Stomach (tissue), 9 donors: ENCODE measurements around the gene DYNC1LI1. TPM values are rescaled to one million over a fixed set of nuclear protein-coding genes. Genes with fewer than 3 reads are reported as not detected.

Experiments
- DNase-seq, 2 donors: peaks; one replicate each; pipeline versions ENCODE4 v3.0.0 to v3.0.0-alpha.2; 2013 to 2019
- H3K27ac ChIP-seq, 5 donors: fragments of 200-600 bp in 4 of 5; sonication (generic) in 4 of 5; one replicate each; pipeline ENCODE4 v1.5.1; 2013 to 2019; ENCODE audit warnings: mild to moderate bottlenecking in 1 of 5, moderate library complexity in 1 of 5
- H3K27me3 ChIP-seq, 3 donors: fragments of 200-600 bp; sonication (generic); one replicate each; pipeline ENCODE4 v1.5.1; 2017 to 2019; ENCODE audit warnings: mixed run types in 1 of 3
- H3K36me3 ChIP-seq, 4 donors: fragments of 200-600 bp; sonication (generic); 1 replicate in 3 of 4; 2 replicates in 1 of 4; pipeline ENCODE4 v1.5.1; 2016 to 2019
- H3K4me1 ChIP-seq, 4 donors: fragments of 200-600 bp; sonication (generic); one replicate each; pipeline ENCODE4 v1.5.1; 2016 to 2019
- H3K4me3 ChIP-seq, 4 donors: fragments of 200-600 bp; sonication (generic) in 3 of 4; one replicate each; pipeline ENCODE4 v1.5.1; 2016 to 2019; ENCODE audit warnings: mild to moderate bottlenecking in 1 of 4
- H3K9me3 ChIP-seq, 4 donors: fragments of 200-600 bp; sonication (generic); one replicate each; pipeline ENCODE4 v1.5.1; 2016 to 2019
- CTCF ChIP-seq, 7 experiments: fragments of 450-650 bp in 4 of 7; fragments of 200-600 bp in 3 of 7; sonication (generic) in 3 of 7; IDR thresholded peaks; one replicate each; pipeline ENCODE4 v1.5.1; 2016 to 2019; ENCODE audit warnings: antibody characterized with exemption in 7 of 7, control low read depth in 2 of 7, mild to moderate bottlenecking in 1 of 7
- EP300 ChIP-seq: sonication (generic); formaldehyde crosslinking; IDR thresholded peaks from one replicate; pipeline ENCODE4 v1.6.1; 2017; ENCODE audit warnings: antibody characterized with exemption
- POLR2A ChIP-seq, 4 donors: fragments of 450-650 bp; IDR thresholded peaks; one replicate each; pipeline ENCODE4 v1.6.1; 2016; ENCODE audit warnings: antibody characterized with exemption in 4 of 4, control low read depth in 2 of 4, mild to moderate bottlenecking in 1 of 4, moderate library complexity in 1 of 4
- POLR2AphosphoS5 ChIP-seq, 3 donors: sonication (generic); formaldehyde crosslinking; IDR thresholded peaks; one replicate each; pipeline ENCODE4 v1.6.1; 2016; ENCODE audit warnings: antibody characterized with exemption in 3 of 3
- WGBS, 5 donors: extraction: QIAGEN DNeasy Blood & Tissue Kit in 3 of 5; methylation state at CpG; one replicate each; pipeline versions ENCODE4 v1.1.5 to v1.1.7; 2013 to 2018; 5-methylcytosine and 5-hydroxymethylcytosine counted together
- intact Hi-C: fragments of 100-400 bp; cut with DNase I; formaldehyde crosslinking; loops from one replicate; pipeline ENCODE4 v1.15.1; 2023; ENCODE audit warnings: low total_unique reads
- polyA plus RNA-seq, 3 donors: library from polyadenylated mRNA; stranded (reverse); fragments of 200-250 nt; gene quantifications; one replicate each; pipeline ENCODE4 v1.2.3, GENCODE V29; 2013
- total RNA-seq, 5 donors: library from RNA; depleted of rRNA; stranded (reverse); fragments of >200 nt; gene quantifications; one replicate each; pipeline versions ENCODE4 v1.1.0 to v1.2.3, GENCODE V29; 2014 to 2016
- donor health status: healthy with polysubstance abuse.
- donor health status: Bipolar disorder and iron deficiency.
- donor health status: healthy.

DYNC1LI1 gene
- total and polyA plus RNA-seq, 8 donors = 5.8 to 92.4 (median 19.1) TPM

- Histone ChIP-seq H3K4me3 (no peak overlapping the region), H3K4me1 (no peaks in the 10 kb centered on the region), H3K36me3 (no peaks in the 10 kb centered on the region), H3K27me3 (no peaks in the 10 kb centered on the region), H3K9me3 (no peaks in the 10 kb centered on the region), H3K27ac (no peak overlapping the region)
- no peak for TF ChIP-seq POLR2AphosphoS5 (IDR thresholded peaks at IDR 0.05)
- TF ChIP-seq POLR2A (IDR thresholded peaks at IDR 0.05) = no peak
- no peak for TF ChIP-seq CTCF (IDR thresholded peaks at IDR 0.05)
- TF ChIP-seq EP300 = no peak
- intact Hi-C loops = no loop called here
- DNase-seq = no peak
- 77 to 84% (median 82%) methylated on average over 3 of the region's 3 CpGs for WGBS, 5 donors
Measured at GRCh38 chr3:32606960-32607359, 36.3 kb upstream of the DYNC1LI1 start.

- no peaks in the 10 kb centered on the region for H3K4me1 ChIP-seq
- no peak for DNase-seq
- TF ChIP-seq POLR2AphosphoS5 (IDR thresholded peaks at IDR 0.05) (no peak), POLR2A (IDR thresholded peaks at IDR 0.05) (no peak), EP300 (no peak), CTCF (IDR thresholded peaks at IDR 0.05) (no peak)
- intact Hi-C loops = no loop called here
- no peaks in the 10 kb centered on the region for H3K9me3 ChIP-seq
- no peak overlapping the region for H3K4me3 ChIP-seq
- H3K27me3 ChIP-seq = no peaks in the 10 kb centered on the region
- H3K36me3 ChIP-seq = no peaks in the 10 kb centered on the region
- H3K27ac ChIP-seq = no peak overlapping the region
- whole genome bisulfite sequencing, 5 donors = 91 to 98% (median 92%) methylated on average over 3 of the region's 3 CpGs
Measured at GRCh38 chr3:32606277-32606676, 35.6 kb upstream of the DYNC1LI1 start.

GRCh38 chr3:32603064-32603463, 32.4 kb upstream of the DYNC1LI1 start:
- Histone ChIP-seq H3K4me1 (no peaks in the 10 kb centered on the region), H3K4me3 (no peak overlapping the region), H3K36me3 (no peaks in the 10 kb centered on the region), H3K27me3 (no peaks in the 10 kb centered on the region), H3K27ac (no peak overlapping the region), H3K9me3 (no peaks in the 10 kb centered on the region)
- intact Hi-C loops = no loop called here
- DNase-seq = peak; percentile 15 to 26
- WGBS, 5 donors = 25 to 49% (median 29%) methylated on average over 4 of the region's 4 CpGs
- no peak for TF ChIP-seq POLR2A (IDR thresholded peaks at IDR 0.05)
- TF ChIP-seq CTCF (IDR thresholded peaks at IDR 0.05) = no peak
- no peak for TF ChIP-seq EP300
- no peak for TF ChIP-seq POLR2AphosphoS5 (IDR thresholded peaks at IDR 0.05)

GRCh38 chr3:32602206-32602605, 31.5 kb upstream of the DYNC1LI1 start:
- Histone ChIP-seq H3K4me3 (no peak overlapping the region), H3K27me3 (no peaks in the 10 kb centered on the region), H3K4me1 (no peaks in the 10 kb centered on the region), H3K27ac (no peak overlapping the region), H3K36me3 (no peaks in the 10 kb centered on the region), H3K9me3 (no peaks in the 10 kb centered on the region)
- TF ChIP-seq POLR2AphosphoS5 (IDR thresholded peaks at IDR 0.05) (no peak), POLR2A (IDR thresholded peaks at IDR 0.05) (no peak), CTCF (IDR thresholded peaks at IDR 0.05) (no peak), EP300 (no peak)
- 87 to 97% (median 93%) methylated on average over 7 of the region's 7 CpGs for WGBS, 5 donors
- intact Hi-C loops = no loop called here
- DNase-seq = no peak
